Metanephros (tissue), 2 donors: Measurements from ENCODE around the gene FBXL19. TPM values are rescaled to one million over a fixed set of nuclear protein-coding genes. Genes with fewer than 3 reads are reported as not detected.

ENCODE experiments used
- small RNA-seq: library from RNA; depleted of rRNA; stranded (forward); fragments of <200 nt; gene quantifications from one replicate; pipeline ENCODE3, GENCODE V24; 2014; ENCODE audit warnings: low replicate concordance
- total RNA-seq: library from RNA; depleted of rRNA; stranded (reverse); fragments of >200 nt; gene quantifications from one replicate; pipeline ENCODE4 v1.2.3, GENCODE V29; 2014

FBXL19 gene
- total RNA-seq = 18.0 TPM

GRCh38 chr16:30923554-30924075, at the start of gene FBXL19:
Gene FBXL19, plus strand, starts transcription at chr16:30923572. Its CDS starts 2,183 bp downstream, at chr16:30925755.

GRCh38 chr16:30893744-30894539, 29.4 kb upstream of the FBXL19 start, which contains the start of gene BCL7C:
Gene BCL7C, minus strand, starts transcription at chr16:30894077. Its CDS starts 133 bp downstream, at chr16:30893944.

GRCh38 chr16:30896261-30896888, 27.0 kb upstream of the FBXL19 start, which contains the start of gene CTF1:
Gene CTF1, plus strand, starts transcription at chr16:30896614. Its CDS starts 30 bp downstream, at chr16:30896644.

DNA sequence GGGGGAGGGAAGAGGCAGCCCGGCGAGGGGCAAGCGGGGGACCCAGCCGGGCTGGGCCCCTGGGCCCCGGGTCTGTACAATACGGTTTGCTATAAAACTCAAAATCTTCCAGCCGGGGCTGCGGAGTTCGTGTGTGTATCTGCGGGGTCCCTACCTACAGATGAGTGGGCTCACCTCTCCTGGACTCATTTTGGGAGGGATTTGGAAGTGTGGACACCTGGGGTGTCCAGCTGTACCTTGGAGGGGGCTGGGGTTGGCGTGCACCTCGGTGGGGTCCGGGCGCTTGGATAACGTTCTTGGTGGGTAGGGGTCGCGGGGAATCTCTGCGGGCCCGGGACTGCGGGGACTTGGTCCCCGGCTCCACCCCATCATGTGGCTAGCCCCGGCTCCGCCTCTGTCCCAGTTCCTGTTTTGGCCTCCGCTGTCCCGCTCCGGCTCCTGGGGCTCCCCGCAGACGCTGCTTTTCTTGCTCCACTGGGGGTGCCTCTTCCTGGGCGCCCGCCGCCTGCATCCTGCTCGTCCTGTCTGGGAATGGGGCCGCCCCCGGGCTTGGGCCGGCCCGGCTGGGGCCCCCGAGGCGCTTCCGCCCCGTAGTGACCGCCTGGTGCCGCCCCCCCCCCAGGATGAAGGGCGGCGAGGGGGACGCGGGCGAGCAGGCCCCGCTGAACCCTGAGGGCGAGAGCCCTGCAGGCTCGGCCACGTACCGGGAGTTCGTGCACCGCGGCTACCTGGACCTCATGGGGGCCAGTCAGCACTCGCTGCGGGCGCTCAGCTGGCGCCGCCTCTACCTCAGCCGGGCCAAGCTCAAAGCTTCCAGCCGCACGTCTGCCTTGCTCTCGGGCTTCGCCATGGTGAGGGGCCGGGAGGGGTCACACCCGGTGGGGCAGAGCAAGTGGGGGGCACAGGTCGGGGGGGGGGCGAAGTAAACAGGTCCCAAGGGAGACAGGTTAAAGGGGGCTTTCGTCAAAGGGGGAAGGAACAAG, 25.6 kb downstream of the FBXL19 start, which contains the start of gene ORAI3:
TSS of gene ORAI3 (plus strand) at position 402 of the 983 bp plus-strand sequence. CDS start at position 624, 222 bp downstream.

GRCh38 chr16:30957456-30958174, 34.2 kb downstream of the FBXL19 start, which contains the start of gene SETD1A:
Gene SETD1A, plus strand, starts transcription at chr16:30957754. Its CDS starts 978 bp downstream, at chr16:30958732.

GRCh38 chr16:30984669-30985400, 61.5 kb downstream of the FBXL19 start, which contains the start of gene HSD3B7:
Gene HSD3B7, plus strand, starts transcription at chr16:30985207. Its CDS starts 452 bp downstream, at chr16:30985659.

Small RNA genes lying within 50 kb of the gene (small RNA-seq; reads per million reads assigned to genes)
- gene AC135048.1 (not detected), gene MIR4519 (not detected), gene MIR762 (not detected)

Other genes starting within 250 kb of the FBXL19 start
- gene SRCAP, start 224.4 kb upstream of the FBXL19 start, total RNA-seq = 47.5 TPM
- gene PHKG2, start 175.1 kb upstream of the FBXL19 start, total RNA-seq = 22.6 TPM
- 7.0 TPM for gene CFAP119, start 161.5 kb upstream of the FBXL19 start, total RNA-seq
- 92.8 TPM for gene RNF40, start 161.2 kb upstream of the FBXL19 start, total RNA-seq
- gene ZNF629, start 136.4 kb upstream of the FBXL19 start, total RNA-seq = 17.5 TPM
- 34.0 TPM for gene BCL7C, start 29.5 kb upstream of the FBXL19 start, total RNA-seq
- 4.8 TPM for gene CTF1, start 27.0 kb upstream of the FBXL19 start, total RNA-seq
- 21.8 TPM for gene ORAI3, start 25.5 kb downstream of the FBXL19 start, total RNA-seq
- 9.5 TPM for gene SETD1A, start 34.2 kb downstream of the FBXL19 start, total RNA-seq
- 11.3 TPM for gene HSD3B7, start 61.6 kb downstream of the FBXL19 start, total RNA-seq
- 2.6 TPM for gene STX1B, start 87.1 kb downstream of the FBXL19 start, total RNA-seq
- 30.0 TPM for gene STX4, start 110.0 kb downstream of the FBXL19 start, total RNA-seq
- 6.5 TPM for gene ZNF668, start 150.7 kb downstream of the FBXL19 start, total RNA-seq
- gene ZNF646, start 150.8 kb downstream of the FBXL19 start, total RNA-seq = 17.9 TPM
- gene PRSS53, start 165.4 kb downstream of the FBXL19 start, total RNA-seq = 1.1 TPM
- gene VKORC1, start 171.2 kb downstream of the FBXL19 start, total RNA-seq = 58.7 TPM
- 32.8 TPM for gene BCKDK, start 184.8 kb downstream of the FBXL19 start, total RNA-seq
- 59.0 TPM for gene KAT8, start 194.1 kb downstream of the FBXL19 start, total RNA-seq
- gene PRSS8, start 212.2 kb downstream of the FBXL19 start, total RNA-seq = 30.2 TPM
- 0.76 TPM for gene PRSS36, start 226.5 kb downstream of the FBXL19 start, total RNA-seq